Heart left ventricle (tissue), 13 donors: Measurements from ENCODE around the gene LRBA.

Experiments
- CTCF ChIP-seq, 12 donors: fragments of 200-600 bp; sonication (generic) in 4 of 12; IDR thresholded peaks; one replicate each; pipeline versions ENCODE4 v1.5.0 to v1.8.0; 2018 to 2022; ENCODE audit warnings: antibody characterized with exemption in 12 of 12, mild to moderate bottlenecking in 5 of 12
- POLR2A ChIP-seq, 2 donors: fragments of 450-650 bp; IDR thresholded peaks; one replicate each; pipeline ENCODE4 v1.6.1; 2017; ENCODE audit warnings: antibody characterized with exemption in 2 of 2, mild to moderate bottlenecking in 2 of 2, moderate library complexity in 2 of 2
- donor health status: ischemic (EF 13 %, LVEDD 7.1; RV severe dilation, severe dysfunction).
- donor health status: DM: no; HTN: yes; CAD: no.
- donor health status: DM: no; HTN: no; CAD: no.
- donor health status: ischemic (EF 25% LVEDD 6.9; RV normal size, moderate dysfunction).
- donor health status: ischemic (EF 25% LVEDD 5.7; RV mildly dilated, moderate dysfunction).
- donor health status: ischemic (EF 35%, LVEDD 5.7; RV mildly dilated, moderate dysfunction).
- donor health status: nonischemic (EF 11% LVEDD 7.7; RV severe dilation, severe dysfunction).
- donor health status: DM: yes; HTN: yes; CAD: no.
- donor health status: PGD.
- donor health status: ischemic (EF 29% LVEDD 5.4; RV normal size, mild dysfunction).
- donor health status: nonischemic (EF 23%, LVEDD 6.1; RV moderate dilation, normal function).

DNA sequence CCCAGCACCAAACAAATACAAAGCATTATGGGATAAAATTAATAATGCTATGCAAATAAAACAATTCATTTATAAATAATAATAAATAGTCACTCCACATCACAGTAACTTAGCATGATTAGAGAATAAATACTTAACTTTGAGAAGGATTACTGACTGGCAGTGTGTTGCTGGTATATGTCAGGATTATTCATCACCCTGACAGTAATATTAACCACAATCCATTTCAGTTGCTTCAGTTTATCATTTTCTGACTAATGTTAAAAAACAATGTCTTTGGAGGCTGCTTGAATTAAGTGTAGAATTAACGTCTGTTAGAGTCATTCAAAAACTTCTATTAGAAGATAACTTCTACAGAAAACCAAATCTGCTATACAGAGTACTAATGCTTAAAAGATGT, 557.3 kb downstream of the LRBA start:
- no peak for TF ChIP-seq CTCF (IDR thresholded peaks at IDR 0.05)
- no peak for TF ChIP-seq POLR2A (IDR thresholded peaks at IDR 0.05)
